ENCODE data around the gene ELP4.

Gene ELP4

DNA sequence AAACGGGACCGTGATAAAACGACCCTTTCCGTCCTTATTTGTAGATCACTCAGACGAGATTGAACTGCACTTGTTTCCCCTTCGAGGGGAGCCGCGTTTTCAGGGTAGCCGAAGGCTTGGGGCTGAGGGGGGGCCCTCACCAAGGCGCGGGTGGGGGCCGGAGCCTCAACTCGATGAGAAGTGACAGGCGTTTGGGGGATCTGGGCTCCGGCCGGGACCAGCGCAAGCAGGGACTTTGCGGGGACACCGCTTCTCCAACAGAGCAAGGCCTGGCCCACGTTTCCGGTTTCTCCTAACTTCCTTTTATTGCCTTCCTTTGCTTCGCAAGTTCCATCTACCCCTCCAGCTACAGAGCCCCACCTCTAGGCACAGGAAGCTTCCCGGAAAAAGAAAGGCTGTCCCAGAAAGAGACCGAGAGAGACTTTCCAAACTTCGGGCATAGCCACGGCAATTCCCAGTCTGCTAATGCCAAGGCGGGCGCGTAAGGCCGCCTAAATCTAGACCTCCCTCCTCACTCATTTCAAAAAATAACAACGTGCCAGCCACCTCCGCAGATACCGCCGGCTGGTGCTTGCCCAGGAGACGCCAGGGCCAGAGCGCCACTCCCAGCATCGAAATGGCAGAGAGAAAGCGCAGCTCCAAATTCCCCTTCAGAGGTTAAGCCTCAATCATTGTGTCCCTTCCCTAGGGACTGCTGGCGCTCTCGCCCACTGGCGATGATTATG is 294.9 kb downstream of the ELP4 start:
- POLR2A ChIA-PET (ENCODE audit: low non-redundant PET): no interaction called here
- TF ChIP-seq, protein P1, sequence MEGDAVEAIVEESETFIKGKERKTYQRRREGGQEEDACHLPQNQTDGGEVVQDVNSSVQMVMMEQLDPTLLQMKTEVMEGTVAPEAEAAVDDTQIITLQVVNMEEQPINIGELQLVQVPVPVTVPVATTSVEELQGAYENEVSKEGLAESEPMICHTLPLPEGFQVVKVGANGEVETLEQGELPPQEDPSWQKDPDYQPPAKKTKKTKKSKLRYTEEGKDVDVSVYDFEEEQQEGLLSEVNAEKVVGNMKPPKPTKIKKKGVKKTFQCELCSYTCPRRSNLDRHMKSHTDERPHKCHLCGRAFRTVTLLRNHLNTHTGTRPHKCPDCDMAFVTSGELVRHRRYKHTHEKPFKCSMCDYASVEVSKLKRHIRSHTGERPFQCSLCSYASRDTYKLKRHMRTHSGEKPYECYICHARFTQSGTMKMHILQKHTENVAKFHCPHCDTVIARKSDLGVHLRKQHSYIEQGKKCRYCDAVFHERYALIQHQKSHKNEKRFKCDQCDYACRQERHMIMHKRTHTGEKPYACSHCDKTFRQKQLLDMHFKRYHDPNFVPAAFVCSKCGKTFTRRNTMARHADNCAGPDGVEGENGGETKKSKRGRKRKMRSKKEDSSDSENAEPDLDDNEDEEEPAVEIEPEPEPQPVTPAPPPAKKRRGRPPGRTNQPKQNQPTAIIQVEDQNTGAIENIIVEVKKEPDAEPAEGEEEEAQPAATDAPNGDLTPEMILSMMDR (conservative IDR thresholded peaks at IDR 0.05; ENCODE audit: low read depth): no peak
- no peak for DNase-seq (ENCODE audit: low spot score)
- CTCF ChIA-PET: no interaction called here
- H3K27ac ChIP-seq: no peak overlapping the region

DNA sequence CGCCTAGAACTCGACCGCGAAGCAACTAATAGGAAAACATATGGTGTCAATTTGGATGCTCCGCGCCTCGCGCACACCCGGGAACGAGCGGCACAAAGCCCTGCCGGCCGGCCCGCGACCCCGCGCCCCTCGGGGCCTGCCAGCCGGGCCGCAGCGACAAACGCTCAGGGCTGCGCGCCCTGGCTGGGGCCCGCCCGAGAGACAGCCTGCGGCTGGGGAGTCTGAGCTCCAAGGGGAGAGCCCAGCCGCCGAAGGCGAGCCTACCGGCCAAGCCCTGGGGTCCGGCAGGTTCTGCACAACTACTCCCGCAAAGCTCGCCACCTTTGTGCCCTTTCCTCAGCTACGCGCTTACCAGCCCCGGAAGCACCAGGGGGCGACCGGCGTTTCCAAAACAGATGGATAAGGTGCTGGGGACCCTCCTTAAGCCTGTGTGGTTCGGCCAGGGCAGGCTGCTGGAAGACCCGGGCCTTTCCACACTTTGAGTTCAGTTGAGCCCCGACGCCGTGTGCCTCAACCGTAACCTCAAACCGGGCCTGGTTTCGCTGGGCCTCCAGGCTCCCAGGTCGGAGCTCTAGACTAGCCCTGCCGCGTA is 295.6 kb downstream of the ELP4 start:
- POLR2A ChIA-PET (ENCODE audit: low non-redundant PET): no interaction called here

DNA sequence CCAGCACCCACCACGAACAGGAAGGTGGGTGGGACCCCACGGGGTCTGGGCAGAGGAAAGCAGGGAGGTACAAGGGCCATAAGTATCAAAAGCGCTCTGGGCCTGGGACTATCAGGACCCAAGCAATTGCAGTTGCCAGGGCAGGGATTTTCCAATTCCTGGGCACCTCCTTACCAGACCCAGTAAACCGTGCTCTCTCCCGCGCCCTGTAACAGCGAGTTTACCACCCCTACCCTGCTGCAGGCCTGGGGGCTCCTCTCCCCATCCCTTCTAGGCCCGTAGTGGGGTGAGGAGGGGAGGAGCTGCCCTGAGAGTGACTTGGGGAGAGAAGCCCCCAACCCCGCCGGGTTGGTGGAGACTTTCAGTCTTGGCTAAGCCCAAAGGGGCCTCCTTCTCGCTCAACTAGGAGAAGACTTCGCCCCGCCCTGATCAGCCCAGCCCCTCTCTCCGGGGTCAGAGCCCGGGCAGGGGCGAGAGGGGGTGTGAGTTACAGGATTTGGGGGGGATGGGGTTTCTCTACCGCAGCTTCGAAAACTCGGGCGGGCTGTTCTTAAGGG is 296.1 kb downstream of the ELP4 start:
- ChIA-PET POLR2A (ENCODE audit: low non-redundant PET) (no interaction called here), CTCF (no interaction called here)
- no peak for DNase-seq (ENCODE audit: low spot score)
- TF ChIP-seq, protein P1 (conservative IDR thresholded peaks at IDR 0.05; ENCODE audit: low read depth): no peak
- H3K27ac ChIP-seq: no peak overlapping the region

More for the DNA sequence above, 295.6 kb downstream of the ELP4 start:
- CTCF ChIA-PET: no interaction called here
- no peak overlapping the region for H3K27ac ChIP-seq
- DNase-seq (ENCODE audit: low spot score): no peak
- TF ChIP-seq, protein P1 (conservative IDR thresholded peaks at IDR 0.05; ENCODE audit: low read depth): no peak

DNA sequence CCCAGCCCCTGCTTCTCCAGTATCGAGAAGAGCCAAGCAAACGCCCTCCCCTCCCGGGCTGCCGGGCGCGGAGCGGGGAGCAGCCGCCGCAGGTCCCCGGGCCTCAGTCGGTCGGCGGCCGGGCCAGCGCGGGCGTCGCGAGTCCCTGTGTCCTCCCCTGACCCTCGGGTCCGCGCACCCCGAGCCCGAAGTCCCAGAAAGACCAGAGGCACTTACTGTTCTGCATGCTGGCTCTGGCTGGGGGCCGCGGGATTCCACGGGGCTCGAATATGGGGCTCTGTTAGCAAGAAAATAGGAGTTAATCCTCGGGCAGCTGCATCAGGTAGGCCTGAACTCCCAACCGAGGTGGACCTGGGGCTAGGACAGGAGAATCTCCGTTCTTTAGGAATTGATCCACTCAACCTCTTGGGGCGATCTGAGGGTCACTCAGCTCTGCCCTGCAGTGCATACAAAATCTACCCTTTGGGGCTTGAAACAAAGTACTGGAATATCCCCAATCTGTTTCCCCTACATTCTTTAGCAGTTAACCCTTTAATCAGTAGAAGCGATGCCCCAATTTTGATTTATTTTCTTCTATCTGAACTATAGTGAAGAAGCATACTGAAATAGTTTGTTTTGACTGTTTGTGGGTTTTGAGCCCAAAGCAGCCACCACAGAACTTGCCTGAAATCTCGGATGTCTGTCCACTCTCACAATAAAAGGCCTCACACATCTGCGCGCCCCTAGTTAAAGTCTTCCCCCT is 296.8 kb downstream of the ELP4 start:
- DNase-seq (ENCODE audit: low spot score): no peak
- H3K27ac ChIP-seq: no peak overlapping the region
- CTCF ChIA-PET: interaction anchor here (0.6 kb wide), 1 partner anchor 10 kb away, joined by 3 read pairs; no protein-coding TSS in a partner anchor
- POLR2A ChIA-PET (ENCODE audit: low non-redundant PET): no interaction called here
- TF ChIP-seq, protein P1 (conservative IDR thresholded peaks at IDR 0.05; ENCODE audit: low read depth): no peak

DNA sequence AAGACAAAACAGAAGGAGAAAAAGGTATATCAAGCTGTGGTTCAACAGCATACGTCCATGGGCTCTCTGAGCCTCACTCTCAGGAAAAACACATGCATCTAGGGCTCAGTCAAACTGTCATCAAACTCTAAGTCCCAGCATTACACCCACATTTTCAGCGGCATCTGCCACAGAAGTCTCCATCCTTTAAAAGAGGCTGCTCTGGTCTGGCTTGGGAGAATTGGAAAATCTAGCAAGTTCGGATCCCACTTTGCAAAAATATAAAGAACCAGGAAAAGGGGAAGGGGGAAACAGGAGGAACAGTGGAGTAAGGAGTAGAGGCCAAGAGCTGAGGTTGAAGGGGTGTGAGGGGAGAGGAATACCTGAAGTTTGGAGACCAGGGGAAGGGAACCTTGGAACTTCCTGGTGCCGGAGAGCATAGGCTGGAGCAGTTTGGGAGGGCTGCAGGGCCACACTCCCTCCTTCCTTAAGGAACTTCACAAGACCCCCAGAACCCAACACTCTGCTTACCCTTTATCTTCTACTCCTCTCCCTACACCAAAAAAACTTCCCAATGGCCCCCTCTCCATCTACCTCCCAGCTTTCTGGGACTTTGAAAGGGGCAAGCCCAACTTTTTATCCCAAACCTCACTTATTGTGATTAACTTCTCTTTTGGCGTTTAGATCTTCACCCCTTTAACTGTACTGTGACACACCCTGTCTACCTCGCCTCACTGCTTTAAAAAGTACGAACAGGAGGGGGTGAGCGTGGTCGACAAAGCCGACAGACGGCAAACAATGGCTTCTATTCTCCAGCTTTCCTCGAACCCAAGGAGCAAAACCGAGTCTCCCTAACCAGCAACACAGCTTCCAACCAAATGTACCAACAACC is 297.6 kb downstream of the ELP4 start:
- no peak for DNase-seq (ENCODE audit: low spot score)
- POLR2A ChIA-PET (ENCODE audit: low non-redundant PET): no interaction called here
- TF ChIP-seq, protein P1 (conservative IDR thresholded peaks at IDR 0.05; ENCODE audit: low read depth): no peak
- no peak overlapping the region for H3K27ac ChIP-seq
- CTCF ChIA-PET: interaction anchor here (0.6 kb wide), 1 partner anchor 9 kb away, joined by 3 read pairs; no protein-coding TSS in a partner anchor
